CD4-positive, alpha-beta T cell treated with Interleukin-15 for 4 hours (primary cell): ENCODE measurements around the gene UBXN2A.
"Not testable (repeated sequence)": the region's sequence is repeated elsewhere in the genome, so short reads cannot be mapped to it uniquely, and the experiment has no call there.

Experiments used
- DNase-seq: peaks from one replicate; pipeline ENCODE4 v3.0.0-alpha.2; 2020; ENCODE audit warnings: low spot score

Gene UBXN2A

GRCh38 chr2:23941644-23942043, 1.4 kb downstream of the UBXN2A start:
- DNase-seq = no peak

- no peak for DNase-seq
Measured at GRCh38 chr2:23943666-23944065, 3.4 kb downstream of the UBXN2A start.

- DNase-seq = no peak
Measured at GRCh38 chr2:23944527-23944926, 4.3 kb downstream of the UBXN2A start.

- no peak for DNase-seq
Measured at GRCh38 chr2:23944976-23945375, 4.7 kb downstream of the UBXN2A start.

GRCh38 chr2:23947350-23947749, 7.1 kb downstream of the UBXN2A start:
- no peak for DNase-seq

- DNase-seq = not testable (repeated sequence)
Measured at GRCh38 chr2:23952558-23952957, 12.3 kb downstream of the UBXN2A start.

GRCh38 chr2:23953625-23954024, 13.4 kb downstream of the UBXN2A start:
- no peak for DNase-seq

GRCh38 chr2:23954325-23955014, 14.2 kb downstream of the UBXN2A start:
- DNase-seq = no peak

- no peak for DNase-seq
Measured at GRCh38 chr2:23967846-23968245, 27.6 kb downstream of the UBXN2A start.

GRCh38 chr2:23976883-23977282, 36.6 kb downstream of the UBXN2A start:
- DNase-seq = no peak

- DNase-seq = peak; percentile 21
Measured at GRCh38 chr2:23988371-23988770, 48.1 kb downstream of the UBXN2A start.

GRCh38 chr2:23992931-23993330, 52.7 kb downstream of the UBXN2A start:
- DNase-seq = no peak

- DNase-seq = no peak
Measured at GRCh38 chr2:23993736-23994269, 53.5 kb downstream of the UBXN2A start.

- DNase-seq = no peak
Measured at GRCh38 chr2:23994567-23994966, 54.3 kb downstream of the UBXN2A start.

GRCh38 chr2:24007693-24008092, 67.4 kb downstream of the UBXN2A start:
- DNase-seq = no peak

- no peak for DNase-seq
Measured at GRCh38 chr2:24008672-24009366, 68.6 kb downstream of the UBXN2A start.

GRCh38 chr2:24009367-24009679, 69.1 kb downstream of the UBXN2A start:
- no peak for DNase-seq

GRCh38 chr2:24009680-24010476, 69.6 kb downstream of the UBXN2A start, which contains the start of gene MFSD2B:
MFSD2B (plus strand) TSS chr2:24010085; CDS start chr2:24010097, 12 bp downstream.
- no peak for DNase-seq

GRCh38 chr2:24010477-24011249, 70.4 kb downstream of the UBXN2A start:
- DNase-seq = no peak

- no peak for DNase-seq
Measured at GRCh38 chr2:24011250-24012104, 71.2 kb downstream of the UBXN2A start.
